ENCODE results near the gene CLDN5.

The CLDN5 gene

GRCh38 chr22:19523240-19524169 lies 705 bp downstream of the CLDN5 start:
- no peak for DNase-seq (ENCODE audit: low read depth in 2 of 3, low spot score in 2 of 3)

GRCh38 chr22:19522881-19523239 lies 1.4 kb downstream of the CLDN5 start:
- no peak for DNase-seq (ENCODE audit: low read depth in 2 of 3, low spot score in 2 of 3)

GRCh38 chr22:19522190-19522880 lies 1.9 kb downstream of the CLDN5 start:
- no peak for DNase-seq (ENCODE audit: low read depth in 2 of 3, low spot score in 2 of 3)

GRCh38 chr22:19520566-19521305 lies 3.5 kb downstream of the CLDN5 start:
- DNase-seq (ENCODE audit: low read depth in 2 of 3, low spot score in 2 of 3) = no peak

- no peak for DNase-seq (ENCODE audit: low read depth in 2 of 3, low spot score in 2 of 3)
Observed at GRCh38 chr22:19520007-19520406, 4.2 kb downstream of the CLDN5 start.

GRCh38 chr22:19519041-19519926 lies 4.9 kb downstream of the CLDN5 start:
- DNase-seq (ENCODE audit: low read depth in 2 of 3, low spot score in 2 of 3) = no peak

- DNase-seq (ENCODE audit: low read depth in 2 of 3, low spot score in 2 of 3) = no peak
Observed at GRCh38 chr22:19518635-19519034, 5.6 kb downstream of the CLDN5 start.

- DNase-seq (ENCODE audit: low read depth in 2 of 3, low spot score in 2 of 3) = no peak
Observed at GRCh38 chr22:19517919-19518611, 6.1 kb downstream of the CLDN5 start.

GRCh38 chr22:19517171-19517500 lies 7.1 kb downstream of the CLDN5 start:
- DNase-seq (ENCODE audit: low read depth in 2 of 3, low spot score in 2 of 3) = no peak

GRCh38 chr22:19516378-19517170 lies 7.6 kb downstream of the CLDN5 start:
- DNase-seq (ENCODE audit: low read depth in 2 of 3, low spot score in 2 of 3) = no peak

GRCh38 chr22:19515654-19516377 lies 8.4 kb downstream of the CLDN5 start:
- DNase-seq (ENCODE audit: low read depth in 2 of 3, low spot score in 2 of 3) = no peak

- no peak for DNase-seq (ENCODE audit: low read depth in 2 of 3, low spot score in 2 of 3)
Observed at GRCh38 chr22:19514831-19515565, 9.2 kb downstream of the CLDN5 start.

- no peak for DNase-seq (ENCODE audit: low read depth in 2 of 3, low spot score in 2 of 3)
Observed at GRCh38 chr22:19513823-19514222, 10.4 kb downstream of the CLDN5 start.

GRCh38 chr22:19510919-19511341 lies 13.3 kb downstream of the CLDN5 start:
- no peak for DNase-seq (ENCODE audit: low read depth in 2 of 3, low spot score in 2 of 3)

GRCh38 chr22:19509923-19510322 lies 14.3 kb downstream of the CLDN5 start:
- DNase-seq (ENCODE audit: low read depth in 2 of 3, low spot score in 2 of 3) = no peak

- DNase-seq (ENCODE audit: low read depth in 2 of 3, low spot score in 2 of 3) = no peak
Observed at GRCh38 chr22:19509191-19509590, 15.0 kb downstream of the CLDN5 start.

GRCh38 chr22:19508024-19508776 lies 16.0 kb downstream of the CLDN5 start:
- DNase-seq (ENCODE audit: low read depth in 2 of 3, low spot score in 2 of 3) = no peak

GRCh38 chr22:19507534-19507861 lies 16.7 kb downstream of the CLDN5 start:
- no peak for DNase-seq (ENCODE audit: low read depth in 2 of 3, low spot score in 2 of 3)
